ENCODE results near the gene PRKAB2.

The PRKAB2 gene

DNA sequence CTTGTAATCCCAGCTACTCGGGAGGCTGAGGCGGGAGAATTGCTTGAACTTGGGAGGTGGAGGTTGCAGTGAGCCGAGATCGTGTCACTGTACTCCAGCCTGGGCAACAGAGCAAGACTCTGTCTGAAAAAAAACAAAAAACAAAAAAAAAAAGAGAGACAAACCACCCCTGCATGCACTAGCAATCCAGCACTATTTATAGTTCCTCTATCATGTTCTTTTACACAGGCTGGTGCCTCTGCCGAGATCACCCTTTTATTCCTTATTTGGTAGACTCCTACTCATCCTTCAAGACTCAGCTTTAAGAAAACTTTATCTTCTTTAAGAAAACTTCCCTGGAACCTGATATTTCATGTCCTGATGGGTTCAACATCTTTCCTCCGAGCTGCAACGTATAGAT lies 42.1 kb upstream of the PRKAB2 start:
- Histone ChIP-seq H3K36me3 (ENCODE audit: control insufficient read depth in 4 of 4, insufficient read depth in 4 of 4, low read length in 3 of 4) (peaks cover 0 to 6% (median 1%) of the 10 kb centered on the region in 4 experiments), H3K27me3 (replicated peaks in 2 of 5; ENCODE audit: control insufficient read depth in 4 of 5, insufficient read depth in 5 of 5, low read length in 4 of 5) (no peaks in the 10 kb centered on the region), H3K4me3 (ENCODE audit: control insufficient read depth in 1 of 7, extremely low read depth in 1 of 7, insufficient read depth in 4 of 7, low read depth in 2 of 7, low read length in 6 of 7) (no peak overlapping the region), H3K9me3 (ENCODE audit: control extremely low read depth in 1 of 5, control insufficient read depth in 4 of 5, insufficient read depth in 2 of 5, low read depth in 1 of 5, low read length in 4 of 5) (no peaks in the 10 kb centered on the region), H3K27ac (ENCODE audit: insufficient read depth in 1 of 2, low read depth in 1 of 2, low read length in 2 of 2, poor library complexity in 1 of 2, severe bottlenecking in 2 of 2) (no peak overlapping the region), H3K4me1 (ENCODE audit: control extremely low read depth in 1 of 4, control insufficient read depth in 4 of 4, insufficient read depth in 4 of 4, low read length in 3 of 4) (peaks cover 0 to 13% (median 8%) of the 10 kb centered on the region in 4 experiments)
- ChIA-PET POLR2A (no interaction called here), CTCF (no interaction called here)
- WGBS (ENCODE audit: insufficient coverage): 70% methylated on average over 1 of the region's 7 CpGs
- DNase-seq: peak in 1 of 3 donors; percentile 11

DNA sequence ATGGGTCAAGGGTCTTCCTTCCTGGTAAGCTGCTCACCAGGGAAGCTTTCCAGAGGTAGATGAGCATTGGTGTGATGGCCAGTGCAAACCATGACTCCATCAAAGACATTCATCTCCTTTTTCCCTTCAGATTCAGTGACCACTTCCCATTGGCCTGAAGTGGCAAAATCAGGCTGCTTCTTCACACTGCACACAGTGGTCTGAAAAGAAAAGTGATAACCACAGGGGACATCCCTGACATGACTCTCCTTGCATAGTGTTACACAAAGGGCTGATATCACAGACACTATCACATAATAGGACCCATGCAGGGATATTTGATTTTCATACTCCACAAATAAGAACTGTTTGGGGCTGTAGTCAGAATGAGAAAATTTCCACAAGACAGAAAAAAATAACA lies 41.0 kb upstream of the PRKAB2 start:
- ChIA-PET CTCF (no interaction called here), POLR2A (no interaction called here)
- peaks cover 0 to 13% (median 8%) of the 10 kb centered on the region in 4 experiments for H3K4me1 ChIP-seq (ENCODE audit: control extremely low read depth in 1 of 4, control insufficient read depth in 4 of 4, insufficient read depth in 4 of 4, low read length in 3 of 4)
- H3K27me3 ChIP-seq (replicated peaks in 2 of 5; ENCODE audit: control insufficient read depth in 4 of 5, insufficient read depth in 5 of 5, low read length in 4 of 5): no peaks in the 10 kb centered on the region
- H3K27ac ChIP-seq (ENCODE audit: insufficient read depth in 1 of 2, low read depth in 1 of 2, low read length in 2 of 2, poor library complexity in 1 of 2, severe bottlenecking in 2 of 2): no peak overlapping the region
- no peak for DNase-seq
- no peak overlapping the region for H3K4me3 ChIP-seq (ENCODE audit: control insufficient read depth in 1 of 7, extremely low read depth in 1 of 7, insufficient read depth in 4 of 7, low read depth in 2 of 7, low read length in 6 of 7)
- no peaks in the 10 kb centered on the region for H3K9me3 ChIP-seq (ENCODE audit: control extremely low read depth in 1 of 5, control insufficient read depth in 4 of 5, insufficient read depth in 2 of 5, low read depth in 1 of 5, low read length in 4 of 5)
- peaks cover 0 to 8% (median 1%) of the 10 kb centered on the region in 4 experiments for H3K36me3 ChIP-seq (ENCODE audit: control insufficient read depth in 4 of 4, insufficient read depth in 4 of 4, low read length in 3 of 4)

DNA sequence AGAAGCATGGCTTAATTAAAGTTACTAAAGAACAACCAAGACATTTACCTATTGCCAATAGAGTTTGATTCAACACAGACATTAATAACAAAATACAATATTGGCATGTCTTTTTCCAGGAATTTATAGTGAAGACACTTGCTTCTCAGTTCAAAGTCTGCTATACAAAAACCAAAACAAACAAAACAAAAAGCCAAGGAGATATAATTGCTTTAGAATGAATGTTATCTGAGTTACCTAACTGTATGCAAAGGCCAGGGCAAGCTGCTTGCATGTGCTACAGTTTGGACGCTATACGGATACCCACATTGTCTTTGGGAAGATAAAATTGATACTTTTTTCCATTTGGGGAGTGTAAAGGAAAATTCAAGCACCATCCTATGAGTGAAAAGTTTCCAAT lies 39.3 kb upstream of the PRKAB2 start:
- H3K27me3 ChIP-seq (replicated peaks in 2 of 5; ENCODE audit: control insufficient read depth in 4 of 5, insufficient read depth in 5 of 5, low read length in 4 of 5): no peaks in the 10 kb centered on the region
- DNase-seq: no peak
- 96% methylated on average over 2 of the region's 2 CpGs for WGBS (ENCODE audit: insufficient coverage)
- H3K27ac ChIP-seq (ENCODE audit: insufficient read depth in 1 of 2, low read depth in 1 of 2, low read length in 2 of 2, poor library complexity in 1 of 2, severe bottlenecking in 2 of 2): no peak overlapping the region
- POLR2A ChIA-PET: no interaction called here
- H3K9me3 ChIP-seq (ENCODE audit: control extremely low read depth in 1 of 5, control insufficient read depth in 4 of 5, insufficient read depth in 2 of 5, low read depth in 1 of 5, low read length in 4 of 5): no peaks in the 10 kb centered on the region
- peaks cover 0 to 13% (median 8%) of the 10 kb centered on the region in 4 experiments for H3K4me1 ChIP-seq (ENCODE audit: control extremely low read depth in 1 of 4, control insufficient read depth in 4 of 4, insufficient read depth in 4 of 4, low read length in 3 of 4)
- no peak overlapping the region for H3K4me3 ChIP-seq (ENCODE audit: control insufficient read depth in 1 of 7, extremely low read depth in 1 of 7, insufficient read depth in 4 of 7, low read depth in 2 of 7, low read length in 6 of 7)
- CTCF ChIA-PET: interaction anchor here (1.2 to 1.3 kb wide), 2 partner anchors 12 to 50 kb away, joined by 3 read pairs; no protein-coding TSS in a partner anchor
- H3K36me3 ChIP-seq (ENCODE audit: control insufficient read depth in 4 of 4, insufficient read depth in 4 of 4, low read length in 3 of 4): peaks cover 0 to 8% (median 1%) of the 10 kb centered on the region in 4 experiments

DNA sequence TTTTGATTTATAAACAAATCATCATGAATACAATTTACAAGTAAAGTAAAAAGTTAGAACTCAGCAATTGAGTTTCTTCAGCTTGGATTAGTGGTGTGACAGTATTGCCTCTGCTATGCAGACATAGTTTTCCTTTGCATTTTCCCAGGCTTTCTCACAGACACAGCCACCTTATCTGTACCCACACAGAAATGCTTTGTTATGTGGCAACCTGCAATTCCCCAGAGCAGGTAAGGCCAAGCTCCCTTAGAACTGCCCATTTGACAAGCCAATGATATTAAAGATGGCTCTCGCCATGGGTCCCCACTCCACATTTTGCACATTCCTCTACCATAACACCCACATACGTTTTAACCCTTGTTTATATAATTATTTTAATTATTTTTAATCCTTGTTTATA lies 38.7 kb upstream of the PRKAB2 start:
- Histone ChIP-seq H3K4me3 (ENCODE audit: control insufficient read depth in 1 of 7, extremely low read depth in 1 of 7, insufficient read depth in 4 of 7, low read depth in 2 of 7, low read length in 6 of 7) (no peak overlapping the region), H3K36me3 (ENCODE audit: control insufficient read depth in 4 of 4, insufficient read depth in 4 of 4, low read length in 3 of 4) (peaks cover 0 to 8% (median 1%) of the 10 kb centered on the region in 4 experiments), H3K27me3 (replicated peaks in 2 of 5; ENCODE audit: control insufficient read depth in 4 of 5, insufficient read depth in 5 of 5, low read length in 4 of 5) (no peaks in the 10 kb centered on the region), H3K4me1 (ENCODE audit: control extremely low read depth in 1 of 4, control insufficient read depth in 4 of 4, insufficient read depth in 4 of 4, low read length in 3 of 4) (peaks cover 0 to 13% (median 8%) of the 10 kb centered on the region in 4 experiments), H3K27ac (ENCODE audit: insufficient read depth in 1 of 2, low read depth in 1 of 2, low read length in 2 of 2, poor library complexity in 1 of 2, severe bottlenecking in 2 of 2) (no peak overlapping the region), H3K9me3 (ENCODE audit: control extremely low read depth in 1 of 5, control insufficient read depth in 4 of 5, insufficient read depth in 2 of 5, low read depth in 1 of 5, low read length in 4 of 5) (no peaks in the 10 kb centered on the region)
- no CpG with 5 or more reads among the region's 2 CpGs for WGBS (ENCODE audit: insufficient coverage)
- CTCF ChIA-PET: interaction anchor here (1.2 kb wide), 1 partner anchor 13 kb away, joined by 3 read pairs; no protein-coding TSS in a partner anchor
- POLR2A ChIA-PET: no interaction called here
- no peak for DNase-seq

DNA sequence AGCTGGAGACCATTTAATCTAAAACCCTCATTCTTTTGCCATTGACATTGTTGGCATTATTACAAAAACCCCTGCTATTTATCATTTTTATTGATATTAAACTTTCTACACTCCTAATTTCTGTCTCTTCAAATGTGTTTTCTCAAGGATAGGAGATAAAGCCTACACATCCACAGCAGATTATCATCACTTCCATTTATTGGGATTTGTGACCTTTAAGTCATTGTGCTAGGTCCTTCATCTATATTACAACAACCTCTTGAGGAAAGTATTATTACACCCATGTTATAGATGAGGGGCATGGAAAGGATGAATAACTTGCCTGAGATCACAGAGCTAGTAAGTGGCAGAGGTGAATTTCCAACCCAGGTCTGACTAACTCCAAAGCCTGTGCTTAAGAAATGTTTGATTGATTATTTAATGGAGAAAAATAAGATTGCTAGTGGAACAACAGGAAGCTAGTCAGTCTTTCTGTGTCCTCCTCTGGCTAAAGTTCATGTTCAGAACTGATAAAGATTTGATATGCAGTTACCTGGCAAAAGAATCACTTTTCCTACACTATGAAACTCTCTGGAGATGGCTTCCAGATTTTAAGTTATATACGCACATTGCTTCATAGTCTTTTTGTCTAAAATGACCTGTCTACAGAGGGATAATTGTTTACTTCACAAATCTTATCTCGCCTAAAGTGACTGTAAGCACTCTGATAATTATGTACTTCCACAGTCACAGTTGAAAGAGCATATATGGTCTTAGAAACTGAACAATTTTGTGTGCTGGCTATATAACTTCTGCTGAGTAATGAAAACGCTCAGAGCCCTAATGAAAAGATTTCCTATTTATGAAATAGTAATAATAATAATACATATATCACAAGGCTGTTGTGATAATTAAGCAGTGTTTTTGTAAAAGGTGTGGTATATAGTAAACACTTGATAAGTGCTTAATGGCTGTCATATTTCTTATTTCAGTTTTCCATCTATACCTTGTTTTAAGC lies 37.9 kb upstream of the PRKAB2 start:
- no peaks in the 10 kb centered on the region for H3K9me3 ChIP-seq (ENCODE audit: control extremely low read depth in 1 of 5, control insufficient read depth in 4 of 5, insufficient read depth in 2 of 5, low read depth in 1 of 5, low read length in 4 of 5)
- WGBS (ENCODE audit: insufficient coverage): no CpG with 5 or more reads among the region's 3 CpGs
- ChIA-PET CTCF (no interaction called here), POLR2A (interaction anchor here (0.6 kb wide), 1 partner anchor 1146 kb away, joined by 3 read pairs; no protein-coding TSS in a partner anchor)
- peaks cover 0 to 9% (median 6%) of the 10 kb centered on the region in 4 experiments for H3K4me1 ChIP-seq (ENCODE audit: control extremely low read depth in 1 of 4, control insufficient read depth in 4 of 4, insufficient read depth in 4 of 4, low read length in 3 of 4)
- no peak overlapping the region for H3K4me3 ChIP-seq (ENCODE audit: control insufficient read depth in 1 of 7, extremely low read depth in 1 of 7, insufficient read depth in 4 of 7, low read depth in 2 of 7, low read length in 6 of 7)
- H3K27me3 ChIP-seq (replicated peaks in 2 of 5; ENCODE audit: control insufficient read depth in 4 of 5, insufficient read depth in 5 of 5, low read length in 4 of 5): no peaks in the 10 kb centered on the region
- H3K27ac ChIP-seq (ENCODE audit: insufficient read depth in 1 of 2, low read depth in 1 of 2, low read length in 2 of 2, poor library complexity in 1 of 2, severe bottlenecking in 2 of 2): no peak overlapping the region
- no peak for DNase-seq
- peaks cover 0 to 8% (median 1%) of the 10 kb centered on the region in 4 experiments for H3K36me3 ChIP-seq (ENCODE audit: control insufficient read depth in 4 of 4, insufficient read depth in 4 of 4, low read length in 3 of 4)

DNA sequence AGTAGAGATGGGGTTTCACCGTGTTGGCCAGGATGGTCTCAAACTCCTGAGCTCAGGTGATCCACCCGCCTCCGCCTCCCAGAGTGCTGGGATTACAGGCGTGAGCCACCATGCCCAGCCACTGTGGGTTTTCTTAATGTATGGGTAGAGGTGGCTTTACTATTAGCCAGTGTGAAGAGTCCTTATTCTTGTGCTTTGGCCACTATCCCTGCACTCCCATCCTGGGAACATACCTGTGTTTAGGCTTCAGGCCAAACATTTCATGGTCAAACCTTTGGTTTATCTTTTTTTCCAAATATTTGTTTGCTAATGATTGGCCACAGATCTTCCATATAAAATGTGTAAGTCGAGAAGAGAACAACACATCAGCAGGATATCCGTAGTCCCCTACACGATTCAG lies 36.3 kb upstream of the PRKAB2 start:
- POLR2A ChIA-PET: no interaction called here
- Histone ChIP-seq H3K27me3 (replicated peaks in 2 of 5; ENCODE audit: control insufficient read depth in 4 of 5, insufficient read depth in 5 of 5, low read length in 4 of 5) (no peaks in the 10 kb centered on the region), H3K9me3 (ENCODE audit: control extremely low read depth in 1 of 5, control insufficient read depth in 4 of 5, insufficient read depth in 2 of 5, low read depth in 1 of 5, low read length in 4 of 5) (no peaks in the 10 kb centered on the region), H3K27ac (ENCODE audit: insufficient read depth in 1 of 2, low read depth in 1 of 2, low read length in 2 of 2, poor library complexity in 1 of 2, severe bottlenecking in 2 of 2) (no peak overlapping the region), H3K36me3 (ENCODE audit: control insufficient read depth in 4 of 4, insufficient read depth in 4 of 4, low read length in 3 of 4) (peaks cover 0 to 8% (median 1%) of the 10 kb centered on the region in 4 experiments), H3K4me3 (ENCODE audit: control insufficient read depth in 1 of 7, extremely low read depth in 1 of 7, insufficient read depth in 4 of 7, low read depth in 2 of 7, low read length in 6 of 7) (no peak overlapping the region), H3K4me1 (ENCODE audit: control extremely low read depth in 1 of 4, control insufficient read depth in 4 of 4, insufficient read depth in 4 of 4, low read length in 3 of 4) (peaks cover 0 to 9% (median 5%) of the 10 kb centered on the region in 4 experiments)
- DNase-seq: no peak
- WGBS (ENCODE audit: insufficient coverage): 100% methylated on average over 6 of the region's 7 CpGs
- CTCF ChIA-PET: no interaction called here

DNA sequence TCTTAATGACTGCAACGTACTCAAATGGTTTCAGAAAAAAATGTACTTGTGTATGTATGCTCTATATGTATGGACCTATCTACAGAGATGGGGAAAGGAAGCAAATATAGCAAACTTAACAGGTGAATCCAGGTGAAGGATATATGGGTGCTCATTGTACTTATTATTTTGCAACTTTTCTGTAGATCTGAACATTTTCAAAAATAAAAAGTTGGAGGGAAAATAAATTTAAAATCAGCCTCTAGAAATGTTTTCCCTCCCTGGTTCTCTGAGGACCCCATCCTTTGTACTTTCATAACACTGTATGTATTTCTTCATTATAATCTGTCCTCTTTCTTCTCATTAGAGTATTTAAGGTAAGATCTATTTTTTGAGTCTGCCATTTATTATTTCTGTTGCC lies 34.9 kb upstream of the PRKAB2 start:
- Histone ChIP-seq H3K27me3 (replicated peaks in 2 of 5; ENCODE audit: control insufficient read depth in 4 of 5, insufficient read depth in 5 of 5, low read length in 4 of 5) (no peaks in the 10 kb centered on the region), H3K4me3 (ENCODE audit: control insufficient read depth in 1 of 7, extremely low read depth in 1 of 7, insufficient read depth in 4 of 7, low read depth in 2 of 7, low read length in 6 of 7) (no peak overlapping the region), H3K27ac (ENCODE audit: insufficient read depth in 1 of 2, low read depth in 1 of 2, low read length in 2 of 2, poor library complexity in 1 of 2, severe bottlenecking in 2 of 2) (no peak overlapping the region), H3K36me3 (ENCODE audit: control insufficient read depth in 4 of 4, insufficient read depth in 4 of 4, low read length in 3 of 4) (peaks cover 0 to 8% (median 1%) of the 10 kb centered on the region in 4 experiments), H3K9me3 (ENCODE audit: control extremely low read depth in 1 of 5, control insufficient read depth in 4 of 5, insufficient read depth in 2 of 5, low read depth in 1 of 5, low read length in 4 of 5) (no peaks in the 10 kb centered on the region), H3K4me1 (ENCODE audit: control extremely low read depth in 1 of 4, control insufficient read depth in 4 of 4, insufficient read depth in 4 of 4, low read length in 3 of 4) (peaks cover 0 to 9% (median 6%) of the 10 kb centered on the region in 4 experiments)
- POLR2A ChIA-PET: no interaction called here
- DNase-seq: no peak
- no CpG with 5 or more reads among the region's 1 CpG for WGBS (ENCODE audit: insufficient coverage)
- CTCF ChIA-PET: interaction anchor here (0.6 kb wide), 1 partner anchor 34 kb away, joined by 4 read pairs; no protein-coding TSS in a partner anchor
